ENCODE measurements around the gene PRR22.

- no peak for TF ChIP-seq POLR2A (IDR thresholded peaks at IDR 0.05)
- TF ChIP-seq, protein P1, sequence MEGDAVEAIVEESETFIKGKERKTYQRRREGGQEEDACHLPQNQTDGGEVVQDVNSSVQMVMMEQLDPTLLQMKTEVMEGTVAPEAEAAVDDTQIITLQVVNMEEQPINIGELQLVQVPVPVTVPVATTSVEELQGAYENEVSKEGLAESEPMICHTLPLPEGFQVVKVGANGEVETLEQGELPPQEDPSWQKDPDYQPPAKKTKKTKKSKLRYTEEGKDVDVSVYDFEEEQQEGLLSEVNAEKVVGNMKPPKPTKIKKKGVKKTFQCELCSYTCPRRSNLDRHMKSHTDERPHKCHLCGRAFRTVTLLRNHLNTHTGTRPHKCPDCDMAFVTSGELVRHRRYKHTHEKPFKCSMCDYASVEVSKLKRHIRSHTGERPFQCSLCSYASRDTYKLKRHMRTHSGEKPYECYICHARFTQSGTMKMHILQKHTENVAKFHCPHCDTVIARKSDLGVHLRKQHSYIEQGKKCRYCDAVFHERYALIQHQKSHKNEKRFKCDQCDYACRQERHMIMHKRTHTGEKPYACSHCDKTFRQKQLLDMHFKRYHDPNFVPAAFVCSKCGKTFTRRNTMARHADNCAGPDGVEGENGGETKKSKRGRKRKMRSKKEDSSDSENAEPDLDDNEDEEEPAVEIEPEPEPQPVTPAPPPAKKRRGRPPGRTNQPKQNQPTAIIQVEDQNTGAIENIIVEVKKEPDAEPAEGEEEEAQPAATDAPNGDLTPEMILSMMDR (IDR thresholded peaks at IDR 0.05): no peak
Observed at GRCh38 chr19:5824751-5825150, 40.2 kb upstream of the PRR22 start.
